Right cardiac atrium (tissue), 5 donors: ENCODE measurements around the gene CHMP1A. TPM values are rescaled to one million over a fixed set of nuclear protein-coding genes. Genes with fewer than 3 reads are reported as not detected.
"Not testable (repeated sequence)": the region's sequence is repeated elsewhere in the genome, so short reads cannot be mapped to it uniquely, and the experiment has no call there.

Experiments
- ATAC-seq, 2 donors: fragments of 200-7000 bp; cut with Tn5 transposase; one replicate each; pipeline versions ENCODE4 v1.8.0 to v1.9.1; 2020; ENCODE audit warnings: moderate library complexity in 2 of 2, mild to moderate bottlenecking in 1 of 2
- DNase-seq, 3 donors: peaks; one replicate each; pipeline ENCODE4 v3.0.0-alpha.2; 2020
- H3K27ac ChIP-seq: one replicate; pipeline ENCODE4 v1.5.1; 2013; ENCODE audit warnings: mild to moderate bottlenecking, low read length, control low read depth, moderate library complexity
- H3K27me3 ChIP-seq: one replicate; pipeline ENCODE4 v1.6.1; 2013; ENCODE audit not compliant: control insufficient read depth, insufficient read depth
- H3K4me1 ChIP-seq: one replicate; pipeline ENCODE4 v1.6.1; 2013; ENCODE audit warnings: low read length; ENCODE audit not compliant: control insufficient read depth, insufficient read depth
- H3K4me3 ChIP-seq: one replicate; pipeline ENCODE4 v1.5.1; 2013; ENCODE audit warnings: low read length, control low read depth
- H3K9me3 ChIP-seq: one replicate; pipeline ENCODE4 v1.6.1; 2013; ENCODE audit warnings: low read length; ENCODE audit not compliant: control insufficient read depth
- WGBS: extraction: QIAGEN DNeasy Blood & Tissue Kit; methylation state at CpG from one replicate; pipeline ENCODE4 v1.1.7; 2013; 5-methylcytosine and 5-hydroxymethylcytosine counted together
- intact Hi-C, 4 donors: fragments of 100-400 bp; cut with DNase I; formaldehyde crosslinking; loops; one replicate each; pipeline versions ENCODE4 v1.11.0 to v1.14.0; 2022 to 2023
- polyA plus RNA-seq: library from polyadenylated mRNA; stranded (reverse); fragments of 200-250 nt; gene quantifications from one replicate; pipeline ENCODE4 v1.2.3, GENCODE V29; 2013
- total RNA-seq, 4 donors: library from RNA; stranded (reverse); fragmentation: NEBNext Ultra II Directional; extraction: Animal tissue kit (Norgen Biotek cat#: 25700); gene quantifications; one replicate each; pipeline ENCODE4 v1.2.1, GENCODE V29; 2021
- donor health status: healthy with polysubstance abuse.
- donor health status: DM: no; HTN: yes; CAD: no.
- donor health status: DM: no; HTN: no; CAD: no.
- donor health status: DM: no; HTN: yes; CAD: no; lungs with severe emphysema.
- donor health status: DM: yes; HTN: yes; CAD: no.

The CHMP1A gene
- total and polyA plus RNA-seq, 5 donors: 35.1 to 48.8 (median 37.0) TPM

GRCh38 chr16:89698717-89699116 lies 41.2 kb upstream of the CHMP1A start:
- intact Hi-C loops, ATAC-seq, H3K27me3 ChIP-seq, H3K4me3 ChIP-seq, H3K9me3 ChIP-seq, H3K4me1 ChIP-seq, DNase-seq, H3K27ac ChIP-seq: not testable (repeated sequence)
- 97% methylated on average over 14 of the region's 14 CpGs for WGBS

- peak in 2 of 3 donors; percentile 27 to 67 for DNase-seq
- ATAC-seq: no peak
- H3K9me3 ChIP-seq: no peaks in the 10 kb centered on the region
- peaks cover 3% of the 10 kb centered on the region for H3K4me1 ChIP-seq
- H3K4me3 ChIP-seq: no peak overlapping the region
- 86% methylated on average over 32 of the region's 32 CpGs for WGBS
- intact Hi-C loops: no loop called here
- H3K27ac ChIP-seq: no peak overlapping the region
- no peaks in the 10 kb centered on the region for H3K27me3 ChIP-seq
These were observed 40.3 kb upstream of the CHMP1A start for GRCh38 chr16:89697616-89698331.

- no peak overlapping the region for H3K4me3 ChIP-seq
- intact Hi-C loops: no loop called here
- ATAC-seq (no peak), DNase-seq (peak in 2 of 3 donors; percentile 31 to 68)
- H3K27me3 ChIP-seq: no peaks in the 10 kb centered on the region
- H3K4me1 ChIP-seq: peaks cover 3% of the 10 kb centered on the region
- no peak overlapping the region for H3K27ac ChIP-seq
- H3K9me3 ChIP-seq: no peaks in the 10 kb centered on the region
- 94% methylated on average over 19 of the region's 19 CpGs for WGBS
These were observed 39.7 kb upstream of the CHMP1A start for GRCh38 chr16:89697161-89697615.

- H3K9me3 ChIP-seq: no peaks in the 10 kb centered on the region
- 74% methylated on average over 18 of the region's 18 CpGs for WGBS
- no peaks in the 10 kb centered on the region for H3K27me3 ChIP-seq
- H3K4me1 ChIP-seq: peaks cover 3% of the 10 kb centered on the region
- peak in 2 of 3 donors; percentile 7 to 61 for DNase-seq
- H3K27ac ChIP-seq: no peak overlapping the region
- intact Hi-C loops: no loop called here
- H3K4me3 ChIP-seq: no peak overlapping the region
- no peak for ATAC-seq
These were observed 39.2 kb upstream of the CHMP1A start for GRCh38 chr16:89696670-89697128.

GRCh38 chr16:89695875-89696669 lies 38.6 kb upstream of the CHMP1A start:
- no peak for ATAC-seq
- Histone ChIP-seq H3K9me3 (no peaks in the 10 kb centered on the region), H3K4me3 (no peak overlapping the region), H3K4me1 (peaks cover 3% of the 10 kb centered on the region), H3K27ac (no peak overlapping the region), H3K27me3 (no peaks in the 10 kb centered on the region)
- WGBS: 82% methylated on average over 25 of the region's 25 CpGs
- intact Hi-C loops: no loop called here
- DNase-seq: peak in 2 of 3 donors; percentile 19 to 67

- WGBS: 87% methylated on average over 31 of the region's 31 CpGs
- Histone ChIP-seq H3K9me3 (no peaks in the 10 kb centered on the region), H3K4me3 (no peak overlapping the region), H3K4me1 (no peaks in the 10 kb centered on the region), H3K27me3 (no peaks in the 10 kb centered on the region), H3K27ac (no peak overlapping the region)
- intact Hi-C loops: no loop called here
- ATAC-seq (no peak), DNase-seq (peak in 1 of 3 donors; percentile 10)
These were observed 37.8 kb upstream of the CHMP1A start for GRCh38 chr16:89695086-89695874.

- H3K4me1 ChIP-seq, H3K27ac ChIP-seq, H3K4me3 ChIP-seq, ATAC-seq, intact Hi-C loops, DNase-seq, H3K27me3 ChIP-seq, H3K9me3 ChIP-seq: not testable (repeated sequence)
- 92% methylated on average over 23 of the region's 23 CpGs for WGBS
These were observed 37.2 kb upstream of the CHMP1A start for GRCh38 chr16:89694784-89695085.

- WGBS: 90% methylated on average over 32 of the region's 32 CpGs
- no peak overlapping the region for H3K4me3 ChIP-seq
- no peaks in the 10 kb centered on the region for H3K9me3 ChIP-seq
- no peak overlapping the region for H3K27ac ChIP-seq
- no peaks in the 10 kb centered on the region for H3K4me1 ChIP-seq
- ATAC-seq (no peak), DNase-seq (peak in 1 of 3 donors; percentile 7)
- H3K27me3 ChIP-seq: no peaks in the 10 kb centered on the region
- intact Hi-C loops: no loop called here
These were observed 36.6 kb upstream of the CHMP1A start for GRCh38 chr16:89693931-89694783.

- 92% methylated on average over 11 of the region's 11 CpGs for WGBS
- H3K4me1 ChIP-seq: no peaks in the 10 kb centered on the region
- ATAC-seq: no peak
- no peak overlapping the region for H3K4me3 ChIP-seq
- DNase-seq: no peak
- no peak overlapping the region for H3K27ac ChIP-seq
- H3K9me3 ChIP-seq: no peaks in the 10 kb centered on the region
- no peaks in the 10 kb centered on the region for H3K27me3 ChIP-seq
- intact Hi-C loops: no loop called here
These were observed 35.8 kb upstream of the CHMP1A start for GRCh38 chr16:89693289-89693731.

DNA sequence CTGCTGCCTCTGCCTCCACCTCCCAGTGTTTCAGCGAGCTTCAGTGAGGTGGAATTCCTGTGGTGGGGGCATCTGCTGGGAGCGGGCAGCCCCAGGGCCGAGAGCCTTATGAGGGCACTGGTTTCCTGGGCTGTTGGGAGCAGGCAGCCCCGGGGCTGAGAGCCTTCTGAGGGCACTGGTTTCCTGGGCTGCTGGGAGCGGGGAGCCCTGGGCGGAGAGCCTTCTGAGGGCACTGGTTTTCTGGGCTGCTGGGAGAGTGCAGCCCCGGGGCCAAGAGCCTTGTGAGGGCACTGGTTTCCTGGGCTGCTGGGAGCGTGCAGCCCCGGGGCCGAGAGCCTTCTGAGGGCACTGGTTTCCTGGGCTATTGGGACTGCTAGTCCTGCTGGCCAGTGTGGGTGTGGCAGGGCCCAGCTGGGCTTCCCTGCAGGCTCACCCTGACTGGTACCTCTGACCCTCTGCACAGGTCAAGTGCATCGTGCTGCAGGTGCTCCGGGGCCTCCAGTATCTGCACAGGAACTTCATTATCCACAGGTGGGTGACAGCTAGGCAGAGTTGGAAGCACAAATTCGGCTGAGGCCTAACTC lies 34.6 kb upstream of the CHMP1A start:
- no peak overlapping the region for H3K27ac ChIP-seq
- no peaks in the 10 kb centered on the region for H3K9me3 ChIP-seq
- no peaks in the 10 kb centered on the region for H3K27me3 ChIP-seq
- H3K4me3 ChIP-seq: no peak overlapping the region
- DNase-seq (no peak), ATAC-seq (no peak)
- intact Hi-C loops: no loop called here
- WGBS: 92% methylated on average over 13 of the region's 13 CpGs
- H3K4me1 ChIP-seq: peaks cover 3% of the 10 kb centered on the region
